ENCODE measurements around the gene SULF2.

The SULF2 gene

GRCh38 chr20:47762699-47763268 lies 22.5 kb downstream of the SULF2 start:
- no peak for DNase-seq (ENCODE audit: low read depth in 2 of 3, low spot score in 1 of 3)

GRCh38 chr20:47761482-47762047 lies 23.7 kb downstream of the SULF2 start:
- no peak for DNase-seq (ENCODE audit: low read depth in 2 of 3, low spot score in 1 of 3)

- no peak for DNase-seq (ENCODE audit: low read depth in 2 of 3, low spot score in 1 of 3)
These were observed 24.4 kb downstream of the SULF2 start for GRCh38 chr20:47760686-47761481.

- no peak for DNase-seq (ENCODE audit: low read depth in 2 of 3, low spot score in 1 of 3)
These were observed 26.5 kb downstream of the SULF2 start for GRCh38 chr20:47758517-47759450.

- no peak for DNase-seq (ENCODE audit: low read depth in 2 of 3, low spot score in 1 of 3)
These were observed 27.9 kb downstream of the SULF2 start for GRCh38 chr20:47757145-47758035.

GRCh38 chr20:47754946-47755652 lies 30.2 kb downstream of the SULF2 start:
- DNase-seq (ENCODE audit: low read depth in 2 of 3, low spot score in 1 of 3), result no peak

- no peak for DNase-seq (ENCODE audit: low read depth in 2 of 3, low spot score in 1 of 3)
These were observed 30.9 kb downstream of the SULF2 start for GRCh38 chr20:47754388-47754715.

GRCh38 chr20:47753576-47754387 lies 31.5 kb downstream of the SULF2 start:
- no peak for DNase-seq (ENCODE audit: low read depth in 2 of 3, low spot score in 1 of 3)

GRCh38 chr20:47751449-47751848 lies 33.8 kb downstream of the SULF2 start:
- DNase-seq (ENCODE audit: low read depth in 2 of 3, low spot score in 1 of 3), result no peak

- no peak for DNase-seq (ENCODE audit: low read depth in 2 of 3, low spot score in 1 of 3)
These were observed 35.9 kb downstream of the SULF2 start for GRCh38 chr20:47749339-47749738.

- DNase-seq (ENCODE audit: low read depth in 2 of 3, low spot score in 1 of 3), result no peak
These were observed 36.5 kb downstream of the SULF2 start for GRCh38 chr20:47748823-47749222.

GRCh38 chr20:47748069-47748468 lies 37.2 kb downstream of the SULF2 start:
- no peak for DNase-seq (ENCODE audit: low read depth in 2 of 3, low spot score in 1 of 3)

GRCh38 chr20:47747669-47748031 lies 37.6 kb downstream of the SULF2 start:
- no peak for DNase-seq (ENCODE audit: low read depth in 2 of 3, low spot score in 1 of 3)

- no peak for DNase-seq (ENCODE audit: low read depth in 2 of 3, low spot score in 1 of 3)
These were observed 40.5 kb downstream of the SULF2 start for GRCh38 chr20:47744803-47745202.

- DNase-seq (ENCODE audit: low read depth in 2 of 3, low spot score in 1 of 3), result no peak
These were observed 41.6 kb downstream of the SULF2 start for GRCh38 chr20:47743671-47744070.

GRCh38 chr20:47741669-47742608 lies 43.3 kb downstream of the SULF2 start:
- DNase-seq (ENCODE audit: low read depth in 2 of 3, low spot score in 1 of 3), result no peak

- no peak for DNase-seq (ENCODE audit: low read depth in 2 of 3, low spot score in 1 of 3)
These were observed 44.5 kb downstream of the SULF2 start for GRCh38 chr20:47740862-47741184.

Measured in stimulated activated CD4-positive, alpha-beta T cell treated with anti-CD3 and anti-CD28 coated beads, Interleukin-12 subunit alpha, Interleukin-12 subunit beta, amount 100 ng/mL, for 48 hours (primary cell).